Esophagus muscularis mucosa (tissue), 4 donors: Measurements from ENCODE around the gene OR11G2. TPM values are rescaled to one million over a fixed set of nuclear protein-coding genes. Genes with fewer than 3 reads are reported as not detected.
"Not testable (repeated sequence)": the region's sequence is repeated elsewhere in the genome, so short reads cannot be mapped to it uniquely, and the experiment has no call there.

ENCODE experiments used
- DNase-seq: peaks from one replicate; pipeline ENCODE4 v3.0.0-alpha.2; 2017; ENCODE audit errors: extremely low spot score
- H3K27ac ChIP-seq, 4 donors: fragments of 200-600 bp; sonication (generic); replicated peaks in 1 of 4; 1 replicate in 3 of 4; 2 replicates in 1 of 4; pipeline ENCODE4 v1.5.1; 2016 to 2019; ENCODE audit warnings: mild to moderate bottlenecking in 1 of 4
- H3K27me3 ChIP-seq, 4 donors: fragments of 200-600 bp; sonication (generic); one replicate each; pipeline versions ENCODE4 v1.5.1 to v1.6.0; 2016 to 2019
- H3K36me3 ChIP-seq, 4 donors: fragments of 200-600 bp; sonication (generic); one replicate each; pipeline ENCODE4 v1.5.1; 2016 to 2019
- H3K4me1 ChIP-seq, 4 donors: fragments of 200-600 bp; sonication (generic); one replicate each; pipeline ENCODE4 v1.5.1; 2016 to 2019
- H3K4me3 ChIP-seq, 4 donors: fragments of 200-600 bp; sonication (generic); 1 replicate in 2 of 4; 2 replicates in 2 of 4; pipeline ENCODE4 v1.5.1; 2016 to 2019; ENCODE audit warnings: mild to moderate bottlenecking in 4 of 4, moderate library complexity in 1 of 4
- H3K9me3 ChIP-seq, 4 donors: fragments of 200-600 bp; sonication (generic); 1 replicate in 3 of 4; 2 replicates in 1 of 4; pipeline ENCODE4 v1.5.1; 2016 to 2019
- EP300 ChIP-seq: sonication (generic); formaldehyde crosslinking; IDR thresholded peaks from one replicate; pipeline ENCODE4 v1.6.1; 2017; ENCODE audit warnings: antibody characterized with exemption
- POLR2A ChIP-seq: fragments of 450-650 bp; IDR thresholded peaks from one replicate; pipeline ENCODE4 v1.6.1; 2017; ENCODE audit warnings: antibody characterized with exemption, moderate library complexity, mild to moderate bottlenecking, low read depth
- POLR2AphosphoS5 ChIP-seq, 2 donors: sonication (generic); formaldehyde crosslinking; IDR thresholded peaks; one replicate each; pipeline ENCODE4 v1.6.1; 2017; ENCODE audit warnings: antibody characterized with exemption in 2 of 2
- WGBS: methylation state at CpG from one replicate; pipeline ENCODE4 v1.1.5; 2018; 5-methylcytosine and 5-hydroxymethylcytosine counted together
- intact Hi-C: fragments of 100-400 bp; cut with DNase I; formaldehyde crosslinking; loops from one replicate; pipeline ENCODE4 v1.15.1; 2023
- total RNA-seq, 4 donors: library from RNA; depleted of rRNA; stranded (reverse); fragments of >200 nt; gene quantifications; one replicate each; pipeline versions ENCODE4 v1.1.0 to v1.2.1, GENCODE V29; 2016
- TF ChIP-seq, protein P1 (sequence below), 3 experiments: fragments of 200-600 bp in 2 of 3; fragments of 450-650 bp in 1 of 3; sonication (generic) in 2 of 3; IDR thresholded peaks; one replicate each; pipeline ENCODE4 v1.5.1; 2017 to 2019; ENCODE audit warnings: antibody characterized with exemption in 3 of 3, mild to moderate bottlenecking in 2 of 3, moderate library complexity in 1 of 3

Gene OR11G2
- total RNA-seq, 4 donors from 2014 or later: not detected

DNA sequence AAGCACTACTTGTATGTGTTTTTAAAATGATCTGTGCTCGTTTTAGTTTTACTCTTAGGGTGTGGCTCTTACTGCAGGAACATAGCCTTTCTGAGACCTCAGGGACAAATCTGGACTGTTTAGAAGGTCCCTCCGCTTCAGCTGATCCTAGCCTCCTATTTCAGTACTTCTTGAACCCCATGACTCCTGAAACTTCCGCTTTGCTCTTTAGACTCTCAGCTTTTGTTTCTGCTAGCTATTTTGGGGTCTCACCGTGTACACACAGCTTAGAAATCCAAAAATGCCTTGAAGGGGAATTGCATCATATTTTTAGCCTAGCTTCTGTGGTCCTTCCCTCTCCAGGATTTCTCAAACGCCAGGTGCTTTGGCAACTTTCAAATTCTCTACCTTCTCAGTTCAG is 8.3 kb downstream of the OR11G2 start:
- TF ChIP-seq EP300 (no peak), POLR2AphosphoS5 (IDR thresholded peaks at IDR 0.05) (no peak), POLR2A (no peak)
- TF ChIP-seq, protein P1, sequence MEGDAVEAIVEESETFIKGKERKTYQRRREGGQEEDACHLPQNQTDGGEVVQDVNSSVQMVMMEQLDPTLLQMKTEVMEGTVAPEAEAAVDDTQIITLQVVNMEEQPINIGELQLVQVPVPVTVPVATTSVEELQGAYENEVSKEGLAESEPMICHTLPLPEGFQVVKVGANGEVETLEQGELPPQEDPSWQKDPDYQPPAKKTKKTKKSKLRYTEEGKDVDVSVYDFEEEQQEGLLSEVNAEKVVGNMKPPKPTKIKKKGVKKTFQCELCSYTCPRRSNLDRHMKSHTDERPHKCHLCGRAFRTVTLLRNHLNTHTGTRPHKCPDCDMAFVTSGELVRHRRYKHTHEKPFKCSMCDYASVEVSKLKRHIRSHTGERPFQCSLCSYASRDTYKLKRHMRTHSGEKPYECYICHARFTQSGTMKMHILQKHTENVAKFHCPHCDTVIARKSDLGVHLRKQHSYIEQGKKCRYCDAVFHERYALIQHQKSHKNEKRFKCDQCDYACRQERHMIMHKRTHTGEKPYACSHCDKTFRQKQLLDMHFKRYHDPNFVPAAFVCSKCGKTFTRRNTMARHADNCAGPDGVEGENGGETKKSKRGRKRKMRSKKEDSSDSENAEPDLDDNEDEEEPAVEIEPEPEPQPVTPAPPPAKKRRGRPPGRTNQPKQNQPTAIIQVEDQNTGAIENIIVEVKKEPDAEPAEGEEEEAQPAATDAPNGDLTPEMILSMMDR (IDR thresholded peaks at IDR 0.05): no peak
- H3K36me3 ChIP-seq: no peaks in the 10 kb centered on the region
- H3K27me3 ChIP-seq: peaks cover 0 to 4% (median 0%) of the 10 kb centered on the region in 4 donors
- H3K4me3 ChIP-seq: no peak overlapping the region
- intact Hi-C loops: no loop called here
- no peak for DNase-seq
- WGBS: 66% methylated on average over 5 of the region's 5 CpGs
- no peak overlapping the region for H3K27ac ChIP-seq
- no peaks in the 10 kb centered on the region for H3K9me3 ChIP-seq
- no peaks in the 10 kb centered on the region for H3K4me1 ChIP-seq

DNA sequence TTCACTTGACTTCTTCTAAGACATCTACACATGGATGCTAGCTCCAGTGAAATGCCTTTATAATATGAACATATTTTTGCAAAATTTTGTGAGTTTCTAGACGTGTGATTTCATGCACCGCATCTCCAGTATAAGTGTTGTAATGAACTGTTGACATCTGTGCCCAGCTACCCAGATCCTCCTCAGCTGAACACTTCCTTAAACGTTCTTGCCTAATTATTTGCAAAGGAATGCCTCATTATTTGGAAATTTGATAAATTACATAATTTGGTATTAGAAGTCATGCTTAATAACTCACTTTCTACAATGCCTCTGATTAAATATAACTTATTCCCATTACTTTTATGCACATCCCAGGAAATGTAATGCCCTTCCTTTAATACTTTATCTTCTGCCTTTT is 14.0 kb downstream of the OR11G2 start:
- WGBS: 58% methylated on average over 3 of the region's 3 CpGs
- TF ChIP-seq, protein P1 (IDR thresholded peaks at IDR 0.05): no peak
- no peak for TF ChIP-seq POLR2AphosphoS5 (IDR thresholded peaks at IDR 0.05)
- TF ChIP-seq POLR2A: no peak
- no peak for TF ChIP-seq EP300
- Histone ChIP-seq H3K4me3 (no peak overlapping the region), H3K4me1 (no peaks in the 10 kb centered on the region), H3K27ac (no peak overlapping the region), H3K27me3 (no peaks in the 10 kb centered on the region), H3K9me3 (no peaks in the 10 kb centered on the region), H3K36me3 (no peaks in the 10 kb centered on the region)
- DNase-seq: no peak
- intact Hi-C loops: no loop called here

DNA sequence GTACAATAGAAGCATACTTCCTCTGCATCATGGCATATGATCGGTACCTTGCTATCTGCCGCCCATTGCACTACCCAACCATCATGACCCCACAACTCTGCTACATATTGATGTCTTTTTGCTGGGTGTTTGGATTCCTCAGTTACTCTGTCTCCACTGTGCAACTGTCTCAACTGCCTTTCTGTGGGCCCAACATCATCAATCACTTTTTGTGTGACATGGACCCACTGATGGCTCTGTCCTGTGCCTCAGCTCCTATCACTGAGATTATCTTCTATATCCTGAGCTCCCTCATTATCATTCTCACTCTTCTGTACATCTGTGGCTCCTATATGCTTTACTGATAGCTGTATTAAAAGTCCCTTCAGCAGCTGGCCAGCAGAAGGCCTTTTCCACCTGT is 18.9 kb downstream of the OR11G2 start:
- WGBS: 78% methylated on average over 2 of the region's 2 CpGs

DNA sequence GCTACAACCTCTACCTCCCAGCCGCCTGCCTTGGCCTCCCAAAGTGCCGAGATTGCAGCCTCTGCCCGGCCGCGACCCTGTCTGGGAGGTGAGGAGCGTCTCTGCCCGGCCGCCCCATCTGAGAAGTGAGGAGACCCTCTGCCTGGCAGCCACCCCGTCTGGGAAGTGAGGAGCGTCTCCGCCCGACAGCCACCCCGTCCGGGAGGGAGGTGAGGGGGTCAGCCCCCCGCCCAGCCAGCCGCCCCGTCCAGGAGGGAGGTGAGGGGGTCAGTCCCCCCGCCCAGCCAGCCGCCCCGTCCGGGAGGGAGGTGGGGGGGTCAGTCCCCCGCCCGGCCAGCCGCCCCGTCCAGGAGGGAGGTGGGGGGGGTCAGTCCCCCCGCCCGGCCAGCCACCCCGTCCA is 21.7 kb downstream of the OR11G2 start:
- whole genome bisulfite sequencing: 85% methylated on average over 4 of the region's 28 CpGs
- DNase-seq, H3K4me3 ChIP-seq, H3K27ac ChIP-seq, H3K27me3 ChIP-seq, H3K36me3 ChIP-seq, H3K4me1 ChIP-seq, intact Hi-C loops: not testable (repeated sequence)
- peaks cover 0 to 11% (median 8%) of the 10 kb centered on the region in 4 donors for H3K9me3 ChIP-seq

More for the DNA sequence above, 18.9 kb downstream of the OR11G2 start:
- TF ChIP-seq EP300 (no peak), POLR2AphosphoS5 (IDR thresholded peaks at IDR 0.05) (no peak), POLR2A (no peak)
- TF ChIP-seq, protein P1 (IDR thresholded peaks at IDR 0.05): no peak
- Histone ChIP-seq H3K4me1 (no peaks in the 10 kb centered on the region), H3K9me3 (peaks cover 0 to 3% (median 2%) of the 10 kb centered on the region in 4 donors), H3K4me3 (no peak overlapping the region), H3K27me3 (no peaks in the 10 kb centered on the region), H3K27ac (no peak overlapping the region), H3K36me3 (no peaks in the 10 kb centered on the region)
- DNase-seq: no peak
- intact Hi-C loops: no loop called here

DNA sequence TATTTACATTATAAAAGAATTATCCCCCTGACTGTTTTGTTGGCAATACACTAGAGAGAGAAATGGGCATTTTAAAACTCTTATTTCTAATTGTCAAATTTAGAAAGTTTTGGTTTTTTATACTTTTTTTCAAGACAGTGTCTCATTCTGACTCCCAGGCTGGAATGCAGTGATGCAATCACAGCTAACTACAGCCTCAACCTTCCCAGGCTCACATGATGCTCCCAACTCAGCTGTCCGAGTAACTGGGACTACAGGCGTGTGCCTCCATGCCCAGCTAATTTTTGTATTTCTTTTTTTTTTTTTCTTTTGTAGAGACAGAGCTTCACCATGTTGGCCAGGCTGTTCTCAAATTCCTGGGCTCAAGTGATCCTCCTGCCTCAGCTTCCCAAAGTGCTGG is 24.5 kb downstream of the OR11G2 start:
- H3K27ac ChIP-seq: no peak overlapping the region
- peaks cover 0 to 11% (median 8%) of the 10 kb centered on the region in 4 donors for H3K9me3 ChIP-seq
- DNase-seq: no peak
- no peak overlapping the region for H3K4me3 ChIP-seq
- TF ChIP-seq, protein P1 (IDR thresholded peaks at IDR 0.05): no peak
- TF ChIP-seq POLR2A (no peak), EP300 (no peak), POLR2AphosphoS5 (IDR thresholded peaks at IDR 0.05) (no peak)
- intact Hi-C loops: no loop called here
- 78% methylated on average over 2 of the region's 2 CpGs for WGBS
- H3K4me1 ChIP-seq: no peaks in the 10 kb centered on the region
- no peaks in the 10 kb centered on the region for H3K27me3 ChIP-seq
- H3K36me3 ChIP-seq: no peaks in the 10 kb centered on the region
